K562 (cell line): ENCODE data around the gene UBE2D2. TPM values are rescaled to one million over a fixed set of nuclear protein-coding genes. Genes with fewer than 3 reads are reported as not detected.

Source experiments
- CXXC5 ChIP-seq: fragments of 250-450 bp; sonication (Bioruptor Pico); IDR thresholded peaks from 2 replicates; pipeline ENCODE4 v1.8.0; 2022; ENCODE audit warnings: inconsistent platforms, mild to moderate bottlenecking, moderate library complexity
- PATZ1 ChIP-seq: fragments of 250-450 bp; sonication (Bioruptor Pico); IDR thresholded peaks from 2 replicates; pipeline ENCODE4 v1.5.0; 2020; ENCODE audit warnings: mild to moderate bottlenecking, borderline replicate concordance
- PCBP2 ChIP-seq: fragments of 200-400 bp; formaldehyde crosslinking; IDR thresholded peaks from 2 replicates; pipeline ENCODE4 v1.6.1; 2018; ENCODE audit warnings: low read length, low read depth, mild to moderate bottlenecking, moderate library complexity; ENCODE audit not compliant: poor library complexity, severe bottlenecking
- TGIF2 ChIP-seq: sonication (generic); formaldehyde crosslinking; IDR thresholded peaks from 2 replicates; pipeline ENCODE4 v1.8.1; 2022; ENCODE audit warnings: mild to moderate bottlenecking, missing genetic modification reagents, moderate library complexity
- ZBTB33 ChIP-seq: sonication (generic); formaldehyde crosslinking; IDR thresholded peaks from 2 replicates; pipeline ENCODE4 v1.8.1; 2023; ENCODE audit warnings: mild to moderate bottlenecking, missing genetic modification reagents
- ZNF197 ChIP-seq: fragments of 200-800 bp; sonication (Bioruptor generic); IDR thresholded peaks from 2 replicates; pipeline ENCODE4 v1.6.1; 2016; ENCODE audit warnings: low read depth, missing genetic modification characterization, missing compliant biosample characterization
- ZNF318 ChIP-seq, 2 experiments: fragments of 450-650 bp; IDR thresholded peaks; 2 replicates each; pipeline ENCODE4 v1.6.1; 2016; ENCODE audit warnings: mild to moderate bottlenecking in 2 of 2, borderline replicate concordance in 1 of 2, low read depth in 1 of 2, moderate library complexity in 1 of 2
- ZNF354B ChIP-seq: fragments of 250-450 bp; sonication (Bioruptor Pico); IDR thresholded peaks from 2 replicates; pipeline ENCODE4 v1.4.0; 2020
- ZNF592 ChIP-seq: fragments of 450-650 bp; IDR thresholded peaks from 2 replicates; pipeline ENCODE4 v1.6.1; 2017; ENCODE audit warnings: antibody characterized with exemption, mild to moderate bottlenecking
- polyA plus RNA-seq, 8 experiments: library from polyadenylated mRNA; depleted of rRNA in 4 of 8; stranded (reverse) in 5 of 8; unstranded in 3 of 8; fragments of >200 nt; fragmentation: Nextera tagmentation in 2 of 8; fragmentation: Illumina TruSeq in 1 of 8; extraction: Ambion mirVana in 2 of 8; extraction: Trizol in 1 of 8; gene quantifications; 2 replicates each; pipeline versions ENCODE4 v1.2.1 to v1.2.3, GENCODE V29; 2011 to 2014; ENCODE audit warnings: inconsistent platforms in 1 of 8, missing spikeins in 1 of 8
- total RNA-seq, 7 experiments: library from RNA; depleted of rRNA in 6 of 7; stranded (reverse); fragments of >200 nt in 6 of 7; fragmentation: Illumina TruSeq in 2 of 7; extraction: Trizol in 2 of 7; gene quantifications; 2 replicates each; pipeline versions ENCODE4 v1.2.1 to v1.2.3, GENCODE V29; 2011 to 2021; ENCODE audit warnings: low replicate concordance in 1 of 7

UBE2D2 gene
- total and polyA plus RNA-seq, 9 of the 15 experiments (the other 6 are each of a cell fraction or from before 2014, with no cell fraction given) = 53.6 to 198 (median 122) TPM

- TF ChIP-seq ZNF318 (IDR thresholded peaks at IDR 0.05; ENCODE audit: borderline replicate concordance in 1 of 2, low read depth in 1 of 2) (peak in 1 of 2 experiments; percentile 78; a peak in 1 of 4 replicates), PATZ1 (CRISPR knock-in tag) (peak; percentile 75; the same call in 1 of the 2 replicates), CXXC5 (peak; percentile 94), ZNF197 (peak; percentile 88), ZNF354B (CRISPR knock-in tag) (no peak), TGIF2 (CRISPR knock-in tag) (no peak), PCBP2 (no peak), ZBTB33 (CRISPR knock-in tag) (peak; percentile 66; the same call in 1 of the 2 replicates), ZNF592 (peak; percentile 77)
These were observed 108.7 kb downstream of the UBE2D2 start (continued) for GRCh38 chr5:139669662-139670368.
